Raji (cell line): ENCODE results near the gene MTG1.

Experiments used
- POLR2A ChIP-seq: IDR thresholded peaks from 2 replicates; pipeline ENCODE4 v1.6.1; 2011; ENCODE audit warnings: low read depth, low read length, control low read depth; ENCODE audit not compliant: insufficient read depth

The MTG1 gene

GRCh38 chr10:133471300-133472109 is 77.5 kb downstream of the MTG1 start:
- TF ChIP-seq POLR2A: no peak
